HG02840 (cell line): ENCODE data around the gene HSPA1L.
A peak's percentile ranks its signal among the peaks of the same experiment; 100 is the strongest.
"Not testable (repeated sequence)": the region's sequence is repeated elsewhere in the genome, so short reads cannot be mapped to it uniquely, and the experiment has no call there.

Experiments used
- ATAC-seq: cut with Tn5 transposase; IDR thresholded peaks from one replicate; pipeline ENCODE4 v1.9.1; 2021; ENCODE audit warnings: mild to moderate bottlenecking, moderate library complexity, moderate number of reproducible peaks; ENCODE audit not compliant: unreplicated experiment, low FRiP score

HSPA1L gene

GRCh38 chr6:31817133-31817928 is 2.2 kb upstream of the HSPA1L start:
- not testable (repeated sequence) for ATAC-seq

GRCh38 chr6:31814677-31815024 is 432 bp downstream of the HSPA1L start:
- peak; percentile 23 for ATAC-seq

- ATAC-seq = no peak
Measured at GRCh38 chr6:31813465-31813849, 1.6 kb downstream of the HSPA1L start.

- no peak for ATAC-seq
Measured at GRCh38 chr6:31811645-31812044, 3.4 kb downstream of the HSPA1L start.

- not testable (repeated sequence) for ATAC-seq
Measured at GRCh38 chr6:31808599-31808998, 6.5 kb downstream of the HSPA1L start.

- ATAC-seq = peak; percentile 87
Measured at GRCh38 chr6:31806470-31807272, 8.4 kb downstream of the HSPA1L start, which contains the start of gene LSM2. Gene LSM2 (minus strand): TSS chr6:31806966. CDS start chr6:31806757, 209 bp downstream.

GRCh38 chr6:31805939-31806469 is 9.1 kb downstream of the HSPA1L start:
- peak; percentile 19 for ATAC-seq

GRCh38 chr6:31801031-31801927 is 13.8 kb downstream of the HSPA1L start:
- ATAC-seq = not testable (repeated sequence)

- no peak for ATAC-seq
Measured at GRCh38 chr6:31799781-31800180, 15.3 kb downstream of the HSPA1L start.

- no peak for ATAC-seq
Measured at GRCh38 chr6:31797588-31797987, 17.5 kb downstream of the HSPA1L start.

GRCh38 chr6:31796993-31797385 is 18.1 kb downstream of the HSPA1L start:
- no peak for ATAC-seq

GRCh38 chr6:31795616-31796298 is 19.3 kb downstream of the HSPA1L start, which contains the start of gene VARS1:
Gene VARS1 (minus strand): TSS chr6:31795752. CDS start chr6:31795217, 535 bp downstream.
- ATAC-seq = no peak

- ATAC-seq = no peak
Measured at GRCh38 chr6:31794866-31795615, 20.0 kb downstream of the HSPA1L start.

- ATAC-seq = no peak
Measured at GRCh38 chr6:31794294-31794865, 20.7 kb downstream of the HSPA1L start.

- not testable (repeated sequence) for ATAC-seq
Measured at GRCh38 chr6:31793927-31794245, 21.2 kb downstream of the HSPA1L start.

- no peak for ATAC-seq
Measured at GRCh38 chr6:31792761-31793171, 22.3 kb downstream of the HSPA1L start.

- ATAC-seq = no peak
Measured at GRCh38 chr6:31792090-31792374, 23.1 kb downstream of the HSPA1L start.

GRCh38 chr6:31791324-31792089 is 23.6 kb downstream of the HSPA1L start:
- no peak for ATAC-seq
